Midbrain (tissue), 1 donor: ENCODE data around the gene SPRR3.

Experiments
- DNase-seq: peaks from one replicate; lab custom pipeline; 2025; lab: John Stamatoyannopoulos, UW

The SPRR3 gene

DNA sequence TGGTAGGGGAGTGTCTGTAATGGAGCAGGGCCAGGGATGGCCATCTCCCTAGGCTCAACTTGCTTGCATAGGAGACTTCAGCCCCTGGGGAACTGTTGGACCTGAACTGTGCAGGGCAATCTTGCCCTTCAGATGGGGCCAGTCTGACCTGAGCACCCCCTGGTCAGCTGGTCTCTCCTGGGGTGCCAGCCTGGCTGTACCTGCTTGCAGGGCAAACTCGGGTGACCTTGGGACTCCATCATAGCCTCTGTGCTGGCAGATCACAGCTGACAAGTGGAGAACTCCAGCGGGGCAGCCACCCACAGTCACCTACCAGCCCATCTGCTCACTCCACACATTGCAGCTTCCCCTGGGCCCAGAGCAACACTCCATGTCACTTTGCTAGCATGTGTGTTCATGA lies 47.7 kb downstream of the SPRR3 start:
- DNase-seq: no peak
